Caki2 (cell line): ENCODE measurements around the gene TAT. TPM values are rescaled to one million over a fixed set of nuclear protein-coding genes. Genes with fewer than 3 reads are reported as not detected.

Experiments used
- total RNA-seq: library from RNA; depleted of rRNA; stranded (reverse); fragments of >200 nt; shearing (Covaris generic); gene quantifications from 2 replicates; pipeline ENCODE4 v1.2.3, GENCODE V29; 2014; ENCODE audit warnings: low replicate concordance; rRNA removed

TAT gene
- total RNA-seq, 1 experiment from 2014 or later: not detected

Other genes starting within 250 kb of the TAT start
- gene CALB2, start 218.4 kb downstream of the TAT start, total RNA-seq: 8.0 and 10.9 TPM in 2 replicates
- not detected in 2 replicates for gene TLE7, start 135.0 kb downstream of the TAT start, total RNA-seq
- 4.8 and 12.2 TPM in 2 replicates for gene ZNF23, start 114.8 kb downstream of the TAT start, total RNA-seq
- gene ZNF19, start 87.8 kb downstream of the TAT start, total RNA-seq: 0.98 and 3.0 TPM in 2 replicates
- gene CHST4, start 50.7 kb downstream of the TAT start, total RNA-seq: not detected in 2 replicates
- not detected in 2 replicates for gene MARVELD3, start 49.1 kb upstream of the TAT start, total RNA-seq
- gene PHLPP2, start 147.6 kb upstream of the TAT start, total RNA-seq: 5.0 and 5.6 TPM in 2 replicates
- 25.4 and 35.0 TPM in 2 replicates for gene AP1G1, start 231.7 kb upstream of the TAT start, total RNA-seq